Activated CD8-positive, alpha-beta memory T cell treated with anti-CD3 and anti-CD28 coated beads, Interleukin-2, amount 50 U/mL, for 1 hour (primary cell): ENCODE measurements around the gene SLC39A10.
"Not testable (repeated sequence)": the region's sequence is repeated elsewhere in the genome, so short reads cannot be mapped to it uniquely, and the experiment has no call there.

ENCODE experiments used
- DNase-seq: peaks from one replicate; pipeline ENCODE4 v3.0.0-alpha.2; 2020; ENCODE audit errors: extremely low read depth

SLC39A10 gene

DNA sequence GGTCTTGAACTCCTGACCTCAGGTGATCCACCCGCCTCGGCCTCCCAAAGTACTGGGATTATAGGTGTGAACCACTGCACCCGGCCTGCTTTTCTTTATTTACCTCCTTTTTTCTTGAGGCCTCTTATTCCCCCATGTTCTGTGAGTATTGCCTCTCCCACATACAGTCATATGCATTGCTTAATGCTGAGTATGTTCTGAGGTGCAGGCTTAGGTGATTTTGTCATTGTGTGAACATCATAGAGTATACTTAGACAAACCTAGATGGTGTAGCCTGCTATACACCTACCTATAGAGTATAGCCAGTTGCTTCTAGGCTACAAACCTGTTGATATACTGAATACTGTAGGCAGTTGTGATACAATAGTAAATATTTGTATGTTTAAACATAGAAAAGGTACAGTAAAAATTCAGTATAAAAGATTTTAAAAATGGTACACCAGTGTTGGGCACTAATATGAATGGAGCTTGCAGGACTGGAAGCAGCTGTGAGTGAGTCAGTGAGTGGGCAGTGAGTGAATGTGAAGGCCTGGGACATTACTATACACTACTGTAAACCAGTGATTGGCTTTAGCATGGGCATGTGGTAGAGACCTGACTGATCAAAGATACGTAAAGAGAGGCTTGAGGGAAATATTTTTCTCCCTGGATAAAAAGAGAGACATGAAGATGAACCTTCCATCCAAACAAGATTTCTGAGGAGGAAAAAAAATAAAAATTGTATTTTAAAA, 17.6 kb downstream of the SLC39A10 start:
- no peak for DNase-seq

DNA sequence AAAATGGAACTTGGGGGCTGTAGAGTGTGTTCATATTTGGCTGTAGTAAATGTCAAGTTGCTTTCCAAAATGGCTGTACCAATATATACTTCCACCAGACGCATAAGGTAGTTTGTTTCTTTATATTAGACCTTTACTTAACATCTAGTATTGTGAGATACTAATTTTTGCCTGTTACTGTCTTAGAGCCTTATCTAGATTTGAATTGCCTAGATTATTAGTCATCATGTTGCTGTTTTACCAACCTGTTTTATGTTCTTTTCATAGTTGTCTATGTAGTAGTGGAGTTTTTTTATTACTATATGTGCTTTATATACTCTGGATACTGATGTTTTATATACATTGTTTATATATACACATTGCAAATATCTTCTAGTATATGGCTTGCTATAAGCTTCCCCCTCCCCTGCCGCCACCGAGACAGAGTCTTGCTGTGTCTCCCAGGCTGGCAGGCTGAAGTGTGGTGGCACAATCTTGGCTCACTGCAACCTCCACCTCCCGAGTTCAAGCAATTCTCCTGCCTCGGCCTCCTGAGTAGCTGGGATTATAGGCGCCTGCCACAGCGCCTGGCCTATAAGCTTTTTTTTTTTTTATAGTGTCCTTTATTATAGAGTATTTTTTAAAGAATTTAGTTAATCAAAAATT, 18.9 kb downstream of the SLC39A10 start:
- DNase-seq = no peak

DNA sequence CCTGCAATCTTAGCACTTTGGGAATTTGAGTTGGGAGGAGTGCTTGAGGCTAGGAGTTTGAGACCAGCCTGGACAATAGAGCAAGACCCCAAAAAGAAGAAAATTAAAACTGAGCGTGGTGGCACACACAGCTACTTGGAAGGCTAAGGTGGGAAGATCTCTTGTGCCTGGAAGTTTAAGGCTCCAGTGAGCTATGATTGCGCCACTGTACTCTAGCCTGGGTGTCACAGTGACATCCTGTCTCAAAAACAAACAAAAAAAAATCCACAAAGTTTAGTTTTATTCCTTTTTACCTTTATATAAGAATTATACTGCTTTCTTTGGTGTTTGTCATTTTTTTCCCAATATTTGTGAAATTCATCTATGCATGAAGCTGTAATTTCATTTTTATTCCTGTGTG, 20.3 kb downstream of the SLC39A10 start:
- no peak for DNase-seq

DNA sequence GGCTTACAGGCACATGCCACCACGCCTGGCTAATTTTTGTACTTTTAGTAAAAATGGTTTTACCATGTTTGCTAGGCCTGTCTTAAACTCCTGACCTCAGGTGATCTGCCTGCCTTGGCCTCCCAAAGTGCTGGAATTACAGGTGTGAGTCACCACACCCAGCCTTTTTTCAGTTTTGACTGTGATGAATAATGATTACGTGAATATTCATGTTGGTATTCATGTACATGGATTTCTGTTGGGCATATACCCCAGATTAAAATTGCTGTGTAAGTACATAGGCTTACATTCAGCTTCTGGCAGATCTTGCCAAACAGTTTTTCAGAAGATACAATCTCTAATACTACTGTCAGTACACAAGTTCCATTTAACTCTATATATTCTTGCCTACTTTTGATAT, 20.9 kb downstream of the SLC39A10 start:
- no peak for DNase-seq

DNA sequence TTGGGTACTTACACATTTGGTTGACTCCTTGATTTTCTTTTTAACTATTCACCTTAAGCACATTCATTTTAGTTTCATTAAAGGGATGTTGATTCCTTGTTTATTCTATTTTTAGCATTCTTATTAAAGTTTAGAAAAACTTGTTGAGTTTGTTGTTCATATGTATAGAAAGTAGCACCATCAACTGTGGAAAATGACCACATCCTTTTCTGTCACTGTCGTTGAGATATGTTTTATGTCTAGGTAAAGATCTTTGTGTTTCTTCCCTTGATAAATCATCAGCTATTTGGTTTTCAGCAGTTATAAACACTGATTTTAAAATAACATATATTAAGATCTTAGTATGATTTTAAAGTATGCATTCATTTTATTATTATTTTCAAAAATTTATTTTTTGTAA, 25.1 kb downstream of the SLC39A10 start:
- DNase-seq = no peak

DNA sequence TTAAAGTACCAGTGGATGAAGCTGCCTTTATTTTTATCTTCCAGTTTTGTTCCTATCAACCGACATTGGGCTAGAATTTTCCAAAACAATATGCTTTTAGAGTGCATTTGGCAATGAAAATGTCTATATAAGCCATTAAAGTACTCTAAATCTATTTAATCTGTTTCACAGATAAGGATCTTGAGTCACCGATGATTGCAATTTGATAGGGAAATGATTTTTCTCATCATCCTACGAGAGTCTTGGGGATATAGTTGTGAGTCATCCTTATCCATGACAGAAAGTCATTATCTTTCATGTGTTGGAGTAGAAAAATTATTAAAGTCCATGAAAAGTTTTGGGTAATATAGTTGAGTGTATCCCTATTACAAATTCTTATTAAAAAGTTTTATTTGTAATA, 26.1 kb downstream of the SLC39A10 start:
- no peak for DNase-seq

DNA sequence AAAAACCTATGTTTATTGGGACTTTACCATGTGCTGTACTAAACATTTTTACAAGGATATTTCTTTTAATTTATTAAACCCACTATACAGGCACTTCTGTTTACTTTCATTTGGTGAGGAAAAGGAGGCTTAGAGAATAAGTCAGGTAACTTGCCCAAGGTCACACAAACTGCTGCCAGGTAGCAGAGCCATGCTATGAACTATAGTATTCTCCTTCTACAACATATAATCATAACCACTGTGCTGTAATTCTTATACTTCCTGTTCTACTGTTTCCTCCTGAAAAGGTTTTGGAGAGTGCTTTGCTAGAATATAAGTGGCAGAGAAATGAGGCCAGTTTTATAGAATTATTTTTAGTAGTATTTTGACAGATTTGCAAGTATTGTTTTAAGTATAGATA, 29.5 kb downstream of the SLC39A10 start:
- DNase-seq = no peak

DNA sequence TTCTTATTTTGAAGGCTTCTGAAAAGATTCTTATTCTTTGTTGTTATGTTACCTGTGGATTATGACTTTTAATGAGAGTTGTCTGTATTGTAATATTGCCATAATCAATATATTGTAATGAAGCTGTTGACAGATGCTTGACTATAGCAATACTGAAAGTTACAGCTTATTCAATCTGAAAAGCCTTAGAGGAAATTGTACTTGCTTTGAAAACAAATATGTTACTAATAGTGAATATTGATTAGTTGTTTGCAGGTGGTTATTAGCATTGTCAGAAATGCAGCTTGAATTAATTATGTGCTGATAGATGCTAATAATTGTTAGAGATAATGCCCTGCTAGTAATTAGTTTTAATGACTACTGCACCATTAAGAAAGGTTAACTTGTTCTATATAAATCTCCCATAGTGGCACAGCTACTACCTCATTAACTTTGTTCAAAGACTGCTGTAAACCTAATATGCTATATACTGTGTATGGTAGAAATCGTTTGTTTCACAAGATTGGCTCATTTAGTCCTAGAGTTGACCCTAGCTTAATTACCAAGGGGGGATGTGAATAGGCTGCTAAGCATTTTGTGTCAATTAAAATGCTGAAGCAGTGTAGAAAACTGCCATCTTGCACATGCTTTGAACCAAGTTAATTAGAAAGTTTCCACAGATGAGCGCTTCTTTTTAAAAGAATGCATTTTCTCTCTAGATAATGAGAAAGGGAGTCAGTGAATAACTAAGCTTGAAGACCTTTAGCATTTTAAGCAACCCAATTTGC, 30.5 kb downstream of the SLC39A10 start:
- no peak for DNase-seq

DNA sequence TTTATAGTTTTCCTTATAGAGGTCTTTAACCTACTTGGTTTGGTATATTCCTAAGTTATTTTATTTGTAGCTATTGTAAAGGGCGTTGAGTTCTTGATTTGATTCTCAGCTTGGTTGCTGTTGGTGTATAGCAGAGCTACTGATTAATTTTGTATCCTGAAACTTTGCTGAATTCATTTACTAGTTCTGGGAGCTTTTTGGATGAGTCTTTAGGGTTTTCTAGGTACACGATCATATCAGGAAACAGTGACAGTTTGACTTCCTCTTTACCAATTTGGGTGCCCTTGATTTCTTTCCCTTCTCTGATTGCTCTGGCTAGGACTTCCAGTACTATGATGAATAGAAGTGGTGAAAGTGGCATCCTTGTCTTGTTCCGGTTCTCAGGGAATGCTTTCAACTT, 35.5 kb downstream of the SLC39A10 start:
- DNase-seq = not testable (repeated sequence)

DNA sequence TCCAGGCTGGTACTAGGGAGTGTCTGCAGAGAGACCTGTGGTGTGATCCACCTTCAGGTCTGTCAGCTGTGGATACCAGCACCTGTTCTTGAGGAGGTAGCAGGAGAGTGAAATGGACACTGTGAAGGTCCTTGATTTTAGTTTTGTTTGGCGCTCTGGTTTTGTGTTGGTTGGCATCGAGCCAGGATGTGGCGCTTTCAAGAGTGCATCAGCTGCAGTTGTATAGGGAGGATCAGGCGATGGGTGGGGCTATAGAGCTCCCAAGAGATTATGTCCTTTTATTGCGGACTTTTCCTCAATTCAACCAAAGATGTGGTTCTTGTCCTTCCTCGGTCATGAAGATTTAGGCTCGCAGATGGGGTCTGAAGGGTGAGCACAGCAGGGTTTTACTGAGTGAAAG, 37.5 kb downstream of the SLC39A10 start:
- DNase-seq = no peak

DNA sequence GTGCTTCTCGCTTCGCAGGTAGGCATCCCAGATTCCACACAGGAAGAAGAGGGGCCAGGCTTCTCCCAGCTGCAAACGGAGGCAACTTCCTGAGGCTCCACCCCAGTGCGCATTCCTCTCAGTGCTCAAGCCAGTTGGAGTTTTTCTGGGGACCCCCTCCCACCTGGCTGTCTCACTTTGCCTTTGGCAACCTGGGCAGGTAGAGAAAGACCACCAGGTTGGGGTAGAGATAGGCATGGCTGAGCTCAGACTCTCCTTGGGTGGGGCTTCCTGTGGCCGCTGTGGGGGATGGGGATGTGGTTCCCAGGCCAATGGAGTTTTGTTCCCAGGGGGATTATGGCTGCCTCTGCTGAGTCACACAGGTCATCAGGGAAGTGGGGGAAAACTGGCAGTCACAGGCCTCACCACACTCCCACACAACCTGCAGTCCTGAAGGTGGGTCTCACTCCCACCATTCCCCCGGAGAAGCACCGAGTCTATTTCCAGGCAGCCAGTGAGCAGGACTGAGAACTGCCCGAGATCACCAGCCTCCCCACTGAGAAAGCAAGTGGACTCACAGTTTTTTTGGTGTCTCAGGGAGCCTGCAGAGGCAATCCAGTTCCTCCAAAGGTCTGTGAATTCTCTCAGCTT, 38.1 kb downstream of the SLC39A10 start:
- no peak for DNase-seq

DNA sequence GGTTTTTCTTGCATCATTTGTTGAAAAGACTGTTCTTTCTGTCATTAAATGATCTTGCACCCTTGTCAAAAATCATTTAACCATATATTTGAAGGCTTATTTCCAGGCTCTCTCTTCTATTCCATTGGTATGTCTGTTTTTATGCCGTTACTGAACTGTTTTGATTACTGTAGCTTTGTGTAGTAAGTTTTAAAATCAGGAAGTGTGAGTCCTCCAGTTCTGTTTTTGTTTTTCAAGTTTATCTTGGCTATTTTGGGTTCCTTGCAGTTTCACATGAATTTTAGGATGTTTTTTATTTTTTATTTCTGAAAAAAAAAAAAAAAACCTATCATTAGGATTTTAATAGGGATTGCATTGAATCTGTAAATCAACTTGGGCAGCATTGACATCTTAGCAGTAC, 39.0 kb downstream of the SLC39A10 start:
- DNase-seq = no peak

DNA sequence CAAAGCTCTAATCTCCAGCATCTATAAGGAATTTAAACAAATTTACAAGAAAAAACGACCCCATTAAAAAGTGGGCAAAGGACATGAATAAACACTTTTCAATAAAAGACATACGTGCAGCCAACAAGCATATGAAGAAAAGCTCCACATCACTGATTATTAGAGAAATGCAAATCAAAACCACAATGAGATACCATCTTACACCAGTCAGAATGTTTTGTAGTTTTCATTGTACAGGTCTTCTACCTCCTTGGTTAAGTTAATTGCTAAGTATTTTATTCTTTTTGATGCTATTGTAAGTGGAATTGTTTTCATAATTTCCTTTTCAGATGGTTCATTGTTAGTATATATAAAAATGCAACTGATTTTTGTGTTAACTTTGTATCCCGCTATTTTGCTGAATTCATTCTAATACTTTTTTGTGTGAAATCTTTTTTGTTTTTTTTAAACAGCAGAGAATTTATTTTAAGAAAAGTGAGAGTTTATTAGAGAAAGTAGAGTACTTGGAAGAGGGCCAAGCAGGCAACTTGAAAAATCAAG, 40.7 kb downstream of the SLC39A10 start:
- DNase-seq = no peak

DNA sequence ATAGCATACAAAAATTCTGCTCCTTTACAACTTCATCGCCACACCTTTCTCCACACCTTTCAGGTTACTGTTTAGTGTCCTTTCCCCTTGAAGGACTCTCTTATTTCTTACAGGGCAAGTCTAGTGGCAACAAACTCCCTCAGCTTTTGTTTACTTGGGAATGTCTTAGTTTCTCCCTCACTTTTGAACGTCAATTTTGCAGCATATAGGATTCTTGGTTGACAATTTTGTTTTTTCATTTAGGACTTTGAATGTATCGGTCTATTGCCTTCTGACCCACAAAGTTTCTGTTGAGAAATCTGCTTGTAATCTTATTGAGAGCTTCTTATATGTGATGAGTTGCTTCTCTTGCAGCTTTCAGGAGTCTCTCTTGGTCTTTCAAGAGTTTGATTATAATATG, 43.5 kb downstream of the SLC39A10 start:
- DNase-seq = no peak

DNA sequence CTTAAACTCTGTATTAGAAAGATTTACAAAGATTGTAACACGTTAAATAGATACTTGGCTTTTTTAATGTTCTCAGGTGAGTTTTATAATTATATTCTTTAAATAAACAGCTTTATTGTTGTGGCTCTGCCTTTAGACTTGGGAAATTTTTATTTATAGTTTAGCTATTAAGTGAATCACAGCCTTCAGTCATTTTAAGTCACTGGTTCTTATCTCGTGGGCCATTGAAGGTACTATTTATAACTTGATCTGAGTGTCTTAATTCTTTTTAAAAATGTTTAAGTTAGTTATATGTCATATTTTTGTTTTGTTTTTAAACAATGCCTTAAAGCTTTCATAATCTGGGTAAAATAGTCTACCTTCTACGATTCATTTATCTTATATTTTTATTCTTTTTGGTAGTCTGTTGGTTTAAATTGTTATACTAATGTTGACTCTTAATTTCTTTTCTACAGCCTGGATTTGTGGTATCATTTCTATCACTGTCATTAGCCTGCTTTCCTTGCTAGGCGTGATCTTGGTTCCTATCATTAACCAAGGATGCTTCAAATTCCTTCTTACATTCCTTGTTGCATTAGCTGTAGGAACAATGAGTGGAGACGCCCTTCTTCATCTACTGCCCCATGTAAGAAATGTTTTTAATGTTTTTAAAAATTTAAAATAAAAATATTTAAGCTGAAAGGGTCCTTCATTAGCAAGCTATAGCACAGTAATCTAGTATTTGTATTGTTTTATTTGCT, 49.3 kb downstream of the SLC39A10 start:
- no peak for DNase-seq

DNA sequence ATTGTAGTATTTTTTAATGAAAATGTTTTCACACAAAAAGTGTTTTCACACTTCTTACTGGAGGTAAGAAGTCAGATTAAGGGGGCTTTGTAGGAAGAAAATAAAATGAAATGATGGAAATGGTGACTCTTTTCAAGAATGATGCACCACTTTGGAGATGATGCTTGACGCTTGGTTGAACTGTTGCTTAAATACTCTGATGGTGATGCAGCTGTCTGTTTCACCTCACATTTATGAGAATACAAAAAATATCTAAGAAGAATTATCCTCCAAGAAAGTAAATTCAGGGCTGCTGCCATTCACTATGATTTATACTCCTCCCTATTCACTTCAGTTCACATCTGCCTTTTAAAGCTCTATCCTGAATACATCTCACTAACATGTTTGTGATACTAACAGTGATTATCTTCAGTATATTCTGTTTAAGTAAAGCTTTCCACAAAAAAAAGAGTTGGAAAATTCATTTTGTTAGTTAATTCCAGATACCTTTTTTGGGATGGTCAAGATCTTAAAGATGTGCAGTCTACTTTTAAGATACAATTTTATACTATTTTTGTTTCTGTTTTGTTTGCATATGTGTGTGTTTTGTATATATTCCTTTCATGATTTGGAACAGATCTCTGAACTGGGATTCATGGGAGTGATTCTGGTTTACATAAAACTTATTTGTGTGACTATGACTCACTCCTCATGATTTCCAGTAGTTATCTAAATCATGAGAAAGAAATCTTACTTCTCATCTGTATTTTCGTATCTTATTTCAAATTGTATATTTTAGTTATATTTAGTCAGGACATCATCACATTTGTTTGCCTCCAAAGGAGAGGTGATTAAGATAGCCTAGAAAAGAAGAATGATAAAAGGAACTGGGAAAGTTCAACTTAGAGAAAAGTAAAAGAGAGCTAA, 53.1 kb downstream of the SLC39A10 start:
- DNase-seq = no peak

DNA sequence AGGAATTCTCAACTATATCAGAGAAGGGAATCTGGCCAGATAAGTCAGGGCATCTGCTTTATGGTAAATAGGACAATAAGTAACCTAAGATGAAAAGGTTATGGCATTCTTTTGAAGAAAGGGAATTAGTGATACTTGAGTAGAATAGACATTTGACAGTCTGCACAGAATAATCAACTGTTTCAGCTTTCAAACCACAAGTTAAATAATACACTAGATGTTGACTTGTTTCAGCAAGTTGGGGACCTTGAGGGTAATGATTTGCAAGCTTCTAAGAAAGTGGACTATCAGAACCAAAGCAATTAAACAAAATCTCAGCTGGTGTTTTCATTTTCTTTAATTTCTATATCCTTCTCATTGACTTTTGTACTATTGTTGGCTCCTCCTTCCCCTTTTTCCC, 54.5 kb downstream of the SLC39A10 start:
- no peak for DNase-seq

DNA sequence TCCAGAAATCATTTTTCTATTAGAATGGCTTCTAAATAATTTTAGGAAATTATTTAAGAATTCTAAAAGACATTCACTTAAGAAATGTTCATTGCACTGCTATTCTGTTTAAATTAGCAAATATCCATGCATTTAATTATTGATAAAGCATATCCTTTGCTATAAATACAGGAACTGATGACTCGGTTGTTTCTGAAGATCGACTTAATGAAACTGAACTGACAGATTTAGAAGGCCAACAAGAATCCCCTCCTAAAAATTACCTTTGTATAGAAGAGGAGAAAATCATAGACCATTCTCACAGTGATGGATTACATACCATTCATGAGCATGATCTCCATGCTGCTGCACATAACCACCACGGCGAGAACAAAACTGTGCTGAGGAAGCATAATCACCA, 59.4 kb downstream of the SLC39A10 start:
- DNase-seq = no peak

DNA sequence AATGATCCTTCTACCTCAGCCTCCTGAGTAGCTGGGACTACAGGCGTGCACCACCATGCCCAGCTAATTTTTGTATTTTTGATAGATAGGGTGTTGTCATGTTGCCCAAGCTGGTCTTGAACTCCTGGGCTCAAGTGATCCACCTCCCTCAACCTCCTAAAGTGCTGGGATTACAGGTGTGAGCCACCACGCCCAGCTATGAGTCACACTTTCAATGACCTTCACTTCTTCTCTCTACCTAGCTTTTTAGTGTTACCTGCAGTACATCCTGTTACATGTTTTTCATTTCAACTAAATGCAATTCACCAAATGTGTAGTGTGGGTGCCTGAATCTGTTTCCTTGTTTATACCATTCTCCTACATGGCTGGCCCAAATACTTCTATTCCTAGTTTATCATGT, 64.0 kb downstream of the SLC39A10 start:
- DNase-seq = no peak

DNA sequence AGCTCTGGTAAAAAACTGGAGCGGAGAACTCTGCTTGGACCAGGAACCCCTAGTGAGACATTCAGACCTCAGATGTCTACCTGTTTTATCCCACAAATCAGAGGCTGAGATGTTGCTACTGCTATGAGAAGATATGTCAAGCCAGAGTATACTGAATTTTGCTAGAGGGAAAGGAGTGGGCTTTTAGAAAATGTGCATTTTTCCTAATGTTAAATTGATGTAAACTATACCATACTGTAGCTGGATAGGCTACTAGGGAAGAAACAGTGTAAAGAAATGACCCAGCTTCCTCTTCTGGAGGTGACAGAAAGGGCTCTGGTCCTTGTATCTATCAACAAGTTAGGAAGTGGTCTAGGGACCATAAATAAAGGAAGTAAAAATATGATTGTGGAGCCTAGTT, 65.0 kb downstream of the SLC39A10 start:
- DNase-seq = no peak

DNA sequence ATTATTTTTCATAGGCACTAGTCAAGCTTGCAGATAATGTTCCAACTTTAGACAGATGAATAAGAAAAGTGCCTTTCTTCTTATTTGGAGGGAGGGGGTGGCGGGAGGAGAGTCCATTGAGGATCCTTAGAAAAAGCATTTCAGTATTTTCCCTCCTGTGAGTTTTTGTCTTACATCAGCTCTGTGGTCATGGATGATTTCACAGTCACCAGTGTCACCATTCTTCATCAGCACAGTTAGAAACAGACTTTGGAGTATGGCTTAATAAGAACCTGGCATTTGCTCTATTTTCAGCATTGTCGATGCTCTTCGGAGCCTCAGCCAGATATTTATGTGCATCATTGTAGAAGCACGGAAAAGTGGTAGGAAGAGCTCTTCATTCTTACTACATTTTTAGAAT, 70.1 kb downstream of the SLC39A10 start:
- no peak for DNase-seq
